ENCODE data around the gene SMIM45.

Gene SMIM45

DNA sequence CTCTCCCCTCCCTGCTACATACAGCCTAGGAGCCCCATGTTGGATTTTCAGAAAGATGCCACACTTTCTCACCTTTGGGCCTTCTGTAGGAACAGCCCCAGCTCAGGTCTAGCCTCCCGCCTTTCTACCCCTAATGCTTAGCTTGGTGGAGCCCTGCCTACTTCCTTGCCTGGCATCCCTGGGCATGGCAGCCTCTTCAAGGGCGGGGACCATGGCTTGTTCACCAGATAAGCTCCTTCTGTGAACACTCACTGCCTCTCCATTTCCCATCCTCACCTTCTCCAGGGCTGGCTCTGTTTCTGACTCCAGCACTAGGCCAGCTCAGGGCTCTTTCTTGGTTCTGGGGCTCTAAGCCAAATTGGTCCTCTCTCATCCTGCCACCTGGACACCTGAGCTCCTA lies 18.7 kb downstream of the SMIM45 start:
- H3K27ac ChIP-seq (ENCODE audit: low read depth in 2 of 2, low read length in 1 of 2), result no peak overlapping the region
- no peaks in the 10 kb centered on the region for H3K36me3 ChIP-seq (replicated peaks in 1 of 2; ENCODE audit: control insufficient read depth in 1 of 2, insufficient read depth in 2 of 2, low read length in 1 of 2)
- no peak overlapping the region for H3K9ac ChIP-seq
- H3K9me2 ChIP-seq, result no peaks in the 10 kb centered on the region
- no peaks in the 10 kb centered on the region for H3K9me3 ChIP-seq
- H4K20me1 ChIP-seq (ENCODE audit: insufficient read depth), result no peaks in the 10 kb centered on the region
- no peaks in the 10 kb centered on the region for H3K79me2 ChIP-seq (ENCODE audit: insufficient read depth)
- TF ChIP-seq JUND (IDR thresholded peaks at IDR 0.05) (no peak), EZH2phosphoT487 (IDR thresholded peaks at IDR 0.05; ENCODE audit: borderline replicate concordance, low read depth) (no peak), IRF3 (IDR thresholded peaks at IDR 0.05; ENCODE audit: low read depth, low read length) (no peak), CHD2 (IDR thresholded peaks at IDR 0.05; ENCODE audit: low read length, partially characterized antibody) (no peak), SMC3 (IDR thresholded peaks at IDR 0.05; ENCODE audit: low read depth, low read length) (no peak), NFIC (IDR thresholded peaks at IDR 0.05; ENCODE audit: borderline replicate concordance) (no peak), ZBTB33 (IDR thresholded peaks at IDR 0.05; ENCODE audit: borderline replicate concordance, low read depth) (no peak), GABPA (IDR thresholded peaks at IDR 0.05; ENCODE audit: low read depth) (no peak), FOXJ3 (CRISPR knock-in tag; IDR thresholded peaks at IDR 0.05) (no peak), REST (IDR thresholded peaks at IDR 0.05; ENCODE audit: low read depth, low read length) (no peak), NRF1 (IDR thresholded peaks at IDR 0.05; ENCODE audit: low read depth, low read length) (no peak), GATA2 (CRISPR knock-in tag; IDR thresholded peaks at IDR 0.05) (no peak), FOXM1 (IDR thresholded peaks at IDR 0.05; ENCODE audit: low read depth) (no peak), RFX5 (IDR thresholded peaks at IDR 0.05; ENCODE audit: low read length) (no peak), EP300 (IDR thresholded peaks at IDR 0.05; ENCODE audit: borderline replicate concordance in 1 of 2, low read depth in 1 of 2, low read length in 1 of 2) (no peak), PBX3 (IDR thresholded peaks at IDR 0.05) (no peak), USF1 (IDR thresholded peaks at IDR 0.05; ENCODE audit: borderline replicate concordance, low read depth) (no peak), MXI1 (IDR thresholded peaks at IDR 0.05; ENCODE audit: low read depth, low read length) (no peak), MAX (IDR thresholded peaks at IDR 0.05; ENCODE audit: low read depth) (no peak)
- H3F3A ChIP-seq (replicated peaks; ENCODE audit: insufficient read depth), result no peaks in the 10 kb centered on the region
- H3K4me3 ChIP-seq (ENCODE audit: low read depth in 2 of 2, low read length in 1 of 2), result no peak overlapping the region
- CTCF ChIA-PET, result interaction anchor here (1.2 kb wide), 1 partner anchor 11 kb away, joined by 3 read pairs; no protein-coding TSS in a partner anchor
- 52% methylated on average over 2 of the region's 2 CpGs for WGBS (ENCODE audit: low lambda C conversion rate)
- no peak overlapping the region for H2AFZ ChIP-seq (ENCODE audit: low read depth)
- DNase-seq, result no peak
- H3K4me1 ChIP-seq (ENCODE audit: control insufficient read depth in 1 of 2, insufficient read depth in 2 of 2, low read depth in 1 of 2, low read length in 1 of 2), result peaks cover 0 to 15% of the 10 kb centered on the region in 2 experiments; a peak in 1 of 4 replicates
- no peak overlapping the region for H3K4me2 ChIP-seq
- no peaks in the 10 kb centered on the region for H3K27me3 ChIP-seq (ENCODE audit: insufficient read depth)
- POLR2A ChIA-PET, result no interaction called here

All from SK-N-SH (cell line).